HT1080 (cell line): Measurements from ENCODE around the gene U2AF2. TPM values are rescaled to one million over a fixed set of nuclear protein-coding genes. Genes with fewer than 3 reads are reported as not detected.
A peak's percentile ranks its signal among the peaks of the same experiment; 100 is the strongest.
"Not testable (repeated sequence)": the region's sequence is repeated elsewhere in the genome, so short reads cannot be mapped to it uniquely, and the experiment has no call there.

Experiments
- DNase-seq: peaks from one replicate; pipeline ENCODE4 v3.0.0-alpha.2; 2015; ENCODE audit warnings: low read depth
- small RNA-seq: library from RNA; depleted of rRNA; stranded (forward); fragments of <200 nt; gene quantifications from one replicate; pipeline ENCODE3, GENCODE V24; 2014
- total RNA-seq: library from RNA; depleted of rRNA; stranded (reverse); fragments of >200 nt; shearing (Covaris generic); gene quantifications from 2 replicates; pipeline ENCODE4 v1.2.3, GENCODE V29; 2014; rRNA removed

The U2AF2 gene
- total RNA-seq, 1 experiment from 2014 or later, result 352 TPM

GRCh38 chr19:55703790-55704215 is 49.0 kb downstream of the U2AF2 start:
- no peak for DNase-seq

GRCh38 chr19:55704494-55705245 is 49.8 kb downstream of the U2AF2 start:
- DNase-seq, result no peak

GRCh38 chr19:55705972-55706371 is 51.1 kb downstream of the U2AF2 start:
- no peak for DNase-seq

- DNase-seq, result no peak
These were observed 56.9 kb downstream of the U2AF2 start for GRCh38 chr19:55711719-55712118.

- DNase-seq, result no peak
These were observed 58.2 kb downstream of the U2AF2 start for GRCh38 chr19:55712804-55713631.

GRCh38 chr19:55716531-55716930 is 61.7 kb downstream of the U2AF2 start:
- DNase-seq, result no peak

GRCh38 chr19:55717251-55717650 is 62.4 kb downstream of the U2AF2 start:
- DNase-seq, result no peak

GRCh38 chr19:55717879-55718711 is 63.3 kb downstream of the U2AF2 start:
- DNase-seq, result not testable (repeated sequence)

- DNase-seq, result peak; percentile 14
These were observed 65.4 kb downstream of the U2AF2 start for GRCh38 chr19:55720214-55720746.

- DNase-seq, result no peak
These were observed 66.0 kb downstream of the U2AF2 start for GRCh38 chr19:55720801-55721200.

- DNase-seq, result no peak
These were observed 68.7 kb downstream of the U2AF2 start for GRCh38 chr19:55723491-55723890.

Small RNAs within 50 kb of the gene (small RNA-seq; reads per million reads assigned to genes)
- gene AC010525.2, result not detected

Other genes starting within 250 kb of the U2AF2 start
- 646 and 1,047 TPM in 2 replicates for gene UBE2S, start 247.2 kb upstream of the U2AF2 start, total RNA-seq
- gene SHISA7, start 211.7 kb upstream of the U2AF2 start, total RNA-seq, result not detected in 2 replicates
- gene ISOC2, start 193.4 kb upstream of the U2AF2 start, total RNA-seq, result 82.1 and 89.8 TPM in 2 replicates
- gene C19orf85, start 190.3 kb upstream of the U2AF2 start, total RNA-seq, result 0.10 TPM in 1 of 2 replicates, not detected in the other
- gene ZNF628, start 178.4 kb upstream of the U2AF2 start, total RNA-seq, result 2.4 and 4.6 TPM in 2 replicates
- 27.4 and 31.7 TPM in 2 replicates for gene NAT14, start 169.8 kb upstream of the U2AF2 start, total RNA-seq
- 0.05 and 0.07 TPM in 2 replicates for gene SSC5D, start 166.6 kb upstream of the U2AF2 start, total RNA-seq
- not detected in 2 replicates for gene SBK2, start 117.9 kb upstream of the U2AF2 start, total RNA-seq
- not detected in 2 replicates for gene SBK3, start 109.5 kb upstream of the U2AF2 start, total RNA-seq
- 8.2 and 8.3 TPM in 2 replicates for gene ZNF579, start 74.2 kb upstream of the U2AF2 start, total RNA-seq
- gene FIZ1, start 55.5 kb upstream of the U2AF2 start, total RNA-seq, result 6.0 and 10.0 TPM in 2 replicates
- 18.8 and 26.2 TPM in 2 replicates for gene ZNF524, start 54.7 kb upstream of the U2AF2 start, total RNA-seq
- 2.2 and 3.8 TPM in 2 replicates for gene ZNF865, start 49.4 kb upstream of the U2AF2 start, total RNA-seq
- 4.1 and 6.1 TPM in 2 replicates for gene ZNF784, start 30.5 kb upstream of the U2AF2 start, total RNA-seq
- gene ZNF580, start 14.0 kb upstream of the U2AF2 start, total RNA-seq, result 16.5 and 55.3 TPM in 2 replicates
- 23.7 and 29.5 TPM in 2 replicates for gene ZNF581, start 11.4 kb upstream of the U2AF2 start, total RNA-seq
- 14.0 and 17.6 TPM in 2 replicates for gene CCDC106, start 6.8 kb upstream of the U2AF2 start, total RNA-seq
- gene EPN1, start 20.2 kb downstream of the U2AF2 start, total RNA-seq, result 97.4 and 122 TPM in 2 replicates
- not detected in 2 replicates for gene NLRP9, start 83.4 kb downstream of the U2AF2 start, total RNA-seq
- 0.13 and 0.18 TPM in 2 replicates for gene RFPL4A, start 104.1 kb downstream of the U2AF2 start, total RNA-seq
- not detected in 2 replicates for gene RFPL4AL1, start 114.1 kb downstream of the U2AF2 start, total RNA-seq
- 0.03 and 0.13 TPM in 2 replicates for gene NLRP11, start 177.0 kb downstream of the U2AF2 start, total RNA-seq
- not detected in 2 replicates for gene NLRP4, start 181.5 kb downstream of the U2AF2 start, total RNA-seq